HEK293T (cell line): ENCODE data around the gene ATL3.
"Not testable (repeated sequence)": the region's sequence is repeated elsewhere in the genome, so short reads cannot be mapped to it uniquely, and the experiment has no call there.

Experiments
- FOXM1 ChIP-seq: fragments of 450-650 bp; IDR thresholded peaks from 2 replicates; pipeline ENCODE4 v1.6.1; 2017; ENCODE audit warnings: mild to moderate bottlenecking, borderline replicate concordance
- HDGF ChIP-seq: fragments of 450-650 bp; IDR thresholded peaks from 2 replicates; pipeline ENCODE4 v1.6.1; 2017; ENCODE audit warnings: antibody characterized with exemption, borderline replicate concordance
- SP1 ChIP-seq: fragments of 450-650 bp; IDR thresholded peaks from 2 replicates; pipeline ENCODE4 v1.6.1; 2017
- SUZ12 ChIP-seq: fragments of 450-650 bp; IDR thresholded peaks from 2 replicates; pipeline ENCODE4 v1.6.1; 2016; ENCODE audit warnings: mild to moderate bottlenecking

DNA sequence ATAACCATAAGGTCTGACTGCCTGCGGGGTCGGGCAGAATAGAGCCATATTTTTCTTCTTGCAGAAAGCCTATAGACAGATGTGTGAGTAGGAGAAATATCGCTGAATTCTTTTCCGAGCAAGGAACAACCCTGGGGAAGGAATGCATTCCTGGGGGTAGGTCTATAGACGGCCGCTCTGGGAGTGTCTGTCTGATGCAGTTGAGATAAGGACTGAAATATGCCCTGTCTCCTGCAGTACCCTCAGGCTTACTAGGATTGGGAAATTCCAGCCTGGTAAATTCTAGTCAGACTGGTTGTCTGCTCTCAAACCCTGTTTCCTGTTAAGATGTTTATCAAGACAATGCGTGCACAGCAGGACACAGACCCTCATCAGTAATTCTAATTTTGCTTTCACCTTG, 90.0 kb downstream of the ATL3 start:
- not testable (repeated sequence) for TF ChIP-seq SUZ12, FOXM1, HDGF, SP1
